ENCODE results near the gene TSHZ2.

DNA sequence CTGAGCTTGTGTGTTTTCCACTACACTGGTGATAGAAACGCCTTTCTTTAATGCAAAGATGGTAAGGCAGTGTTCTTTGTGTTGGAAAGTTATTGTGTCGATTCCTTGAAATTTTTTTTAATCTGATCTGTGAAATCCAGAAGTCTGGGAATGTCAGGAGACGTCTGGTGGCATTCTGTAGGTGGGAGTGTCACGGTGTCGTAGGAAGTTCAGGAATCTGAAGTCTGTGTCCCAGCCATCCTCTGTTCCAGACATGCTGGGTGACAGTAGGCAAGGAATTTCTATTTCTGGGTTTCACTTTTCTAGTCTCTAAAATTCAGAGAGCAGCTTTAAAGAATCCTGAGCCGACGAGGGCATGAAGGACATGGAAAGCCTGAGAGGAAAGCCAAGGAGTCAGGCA is 397.7 kb downstream of the TSHZ2 start:
- TF ChIP-seq, protein P1, sequence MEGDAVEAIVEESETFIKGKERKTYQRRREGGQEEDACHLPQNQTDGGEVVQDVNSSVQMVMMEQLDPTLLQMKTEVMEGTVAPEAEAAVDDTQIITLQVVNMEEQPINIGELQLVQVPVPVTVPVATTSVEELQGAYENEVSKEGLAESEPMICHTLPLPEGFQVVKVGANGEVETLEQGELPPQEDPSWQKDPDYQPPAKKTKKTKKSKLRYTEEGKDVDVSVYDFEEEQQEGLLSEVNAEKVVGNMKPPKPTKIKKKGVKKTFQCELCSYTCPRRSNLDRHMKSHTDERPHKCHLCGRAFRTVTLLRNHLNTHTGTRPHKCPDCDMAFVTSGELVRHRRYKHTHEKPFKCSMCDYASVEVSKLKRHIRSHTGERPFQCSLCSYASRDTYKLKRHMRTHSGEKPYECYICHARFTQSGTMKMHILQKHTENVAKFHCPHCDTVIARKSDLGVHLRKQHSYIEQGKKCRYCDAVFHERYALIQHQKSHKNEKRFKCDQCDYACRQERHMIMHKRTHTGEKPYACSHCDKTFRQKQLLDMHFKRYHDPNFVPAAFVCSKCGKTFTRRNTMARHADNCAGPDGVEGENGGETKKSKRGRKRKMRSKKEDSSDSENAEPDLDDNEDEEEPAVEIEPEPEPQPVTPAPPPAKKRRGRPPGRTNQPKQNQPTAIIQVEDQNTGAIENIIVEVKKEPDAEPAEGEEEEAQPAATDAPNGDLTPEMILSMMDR (IDR thresholded peaks at IDR 0.05) = no peak
- TF ChIP-seq POLR2A (IDR thresholded peaks at IDR 0.05) = no peak
